ENCODE data around the gene ZNF334. TPM values are rescaled to one million over a fixed set of nuclear protein-coding genes. Genes with fewer than 3 reads are reported as not detected.

ZNF334 gene
- total RNA-seq, 1 donor from 2014 or later = 1.9 TPM

- DNase-seq (ENCODE audit: low spot score) = no peak
- ATAC-seq = no peak
Measured at GRCh38 chr20:46546298-46546697, 32.9 kb upstream of the ZNF334 start.

- DNase-seq (ENCODE audit: low spot score) (no peak), ATAC-seq (no peak)
Measured at GRCh38 chr20:46545827-46546138, 32.4 kb upstream of the ZNF334 start.

- ATAC-seq = no peak
Measured at GRCh38 chr20:46545077-46545826, 31.9 kb upstream of the ZNF334 start.

GRCh38 chr20:46544576-46544975, 31.2 kb upstream of the ZNF334 start:
- DNase-seq (ENCODE audit: low spot score) (no peak), ATAC-seq (peak; percentile 34)

More at GRCh38 chr20:46545077-46545826, 31.9 kb upstream of the ZNF334 start:
- no peak for DNase-seq (ENCODE audit: low spot score)

GRCh38 chr20:46543959-46544358, 30.6 kb upstream of the ZNF334 start:
- ATAC-seq = peak; percentile 24

GRCh38 chr20:46543033-46543432, 29.7 kb upstream of the ZNF334 start:
- ATAC-seq (no peak), DNase-seq (ENCODE audit: low spot score) (no peak)

More at GRCh38 chr20:46543959-46544358, 30.6 kb upstream of the ZNF334 start:
- DNase-seq (ENCODE audit: low spot score) = no peak

GRCh38 chr20:46541229-46541935, 28.0 kb upstream of the ZNF334 start:
- ATAC-seq = no peak
- no peak for DNase-seq (ENCODE audit: low spot score)

- ATAC-seq (no peak), DNase-seq (ENCODE audit: low spot score) (no peak)
Measured at GRCh38 chr20:46539113-46539512, 25.8 kb upstream of the ZNF334 start.

GRCh38 chr20:46530640-46531039, 17.3 kb upstream of the ZNF334 start:
- ATAC-seq (no peak), DNase-seq (ENCODE audit: low spot score) (no peak)

- DNase-seq (ENCODE audit: low spot score) (no peak), ATAC-seq (no peak)
Measured at GRCh38 chr20:46523696-46524328, 10.5 kb upstream of the ZNF334 start.

- DNase-seq (ENCODE audit: low spot score) = no peak
- ATAC-seq = no peak
Measured at GRCh38 chr20:46523108-46523507, 9.7 kb upstream of the ZNF334 start.

- DNase-seq (ENCODE audit: low spot score) = peak; percentile 54
- peak; percentile 97 for ATAC-seq
Measured at GRCh38 chr20:46520976-46521579, 7.7 kb upstream of the ZNF334 start.

GRCh38 chr20:46520540-46520939, 7.2 kb upstream of the ZNF334 start:
- ATAC-seq (no peak), DNase-seq (ENCODE audit: low spot score) (no peak)

GRCh38 chr20:46519471-46520068, 6.2 kb upstream of the ZNF334 start:
- DNase-seq (ENCODE audit: low spot score) (no peak), ATAC-seq (no peak)

- no peak for DNase-seq (ENCODE audit: low spot score)
- no peak for ATAC-seq
Measured at GRCh38 chr20:46509523-46509922, 3.8 kb downstream of the ZNF334 start.

GRCh38 chr20:46507760-46508407, 5.5 kb downstream of the ZNF334 start:
- DNase-seq (ENCODE audit: low spot score) = no peak
- ATAC-seq = no peak

GRCh38 chr20:46505506-46505905, 7.9 kb downstream of the ZNF334 start:
- DNase-seq (ENCODE audit: low spot score) = no peak
- no peak for ATAC-seq

- ATAC-seq = no peak
Measured at GRCh38 chr20:46501961-46502360, 11.4 kb downstream of the ZNF334 start.

GRCh38 chr20:46501337-46501942, 11.9 kb downstream of the ZNF334 start:
- DNase-seq (ENCODE audit: low spot score) (no peak), ATAC-seq (no peak)

More at GRCh38 chr20:46501961-46502360, 11.4 kb downstream of the ZNF334 start:
- no peak for DNase-seq (ENCODE audit: low spot score)

- ATAC-seq (no peak), DNase-seq (ENCODE audit: low spot score) (no peak)
Measured at GRCh38 chr20:46494077-46494476, 19.3 kb downstream of the ZNF334 start.
